ENCODE data around the gene SIRT2.

The SIRT2 gene

GRCh38 chr19:38836983-38837626 lies 62.3 kb downstream of the SIRT2 start:
- H3K4me3 ChIP-seq (replicated peaks; ENCODE audit: low read depth, low read length) = no peak overlapping the region
- no peak for TF ChIP-seq CTCF (IDR thresholded peaks at IDR 0.05; ENCODE audit: low read length, missing control alignments)
- DNase-seq (ENCODE audit: low read depth) = no peak

- no peak for DNase-seq (ENCODE audit: low read depth)
- no peak overlapping the region for H3K4me3 ChIP-seq (replicated peaks; ENCODE audit: low read depth, low read length)
- TF ChIP-seq CTCF (IDR thresholded peaks at IDR 0.05; ENCODE audit: low read length, missing control alignments) = no peak
These were observed 63.0 kb downstream of the SIRT2 start for GRCh38 chr19:38836159-38836982.

GRCh38 chr19:38834590-38834989 lies 64.8 kb downstream of the SIRT2 start:
- no peak for DNase-seq (ENCODE audit: low read depth)
- TF ChIP-seq CTCF (IDR thresholded peaks at IDR 0.05; ENCODE audit: low read length, missing control alignments) = no peak
- H3K4me3 ChIP-seq (replicated peaks; ENCODE audit: low read depth, low read length) = no peak overlapping the region

GRCh38 chr19:38834104-38834490 lies 65.3 kb downstream of the SIRT2 start:
- H3K4me3 ChIP-seq (replicated peaks; ENCODE audit: low read depth, low read length) = no peak overlapping the region
- no peak for TF ChIP-seq CTCF (IDR thresholded peaks at IDR 0.05; ENCODE audit: low read length, missing control alignments)
- DNase-seq (ENCODE audit: low read depth) = no peak

GRCh38 chr19:38833092-38833425 lies 66.4 kb downstream of the SIRT2 start:
- DNase-seq (ENCODE audit: low read depth) = no peak
- no peak overlapping the region for H3K4me3 ChIP-seq (replicated peaks; ENCODE audit: low read depth, low read length)
- no peak for TF ChIP-seq CTCF (IDR thresholded peaks at IDR 0.05; ENCODE audit: low read length, missing control alignments)

- H3K4me3 ChIP-seq (replicated peaks; ENCODE audit: low read depth, low read length) = peak overlapping the region; percentile 71
- no peak for TF ChIP-seq CTCF (IDR thresholded peaks at IDR 0.05; ENCODE audit: low read length, missing control alignments)
These were observed 68.2 kb downstream of the SIRT2 start for GRCh38 chr19:38831142-38831605.

More at GRCh38 chr19:38831142-38831605, 68.2 kb downstream of the SIRT2 start:
- DNase-seq (ENCODE audit: low read depth) = peak; percentile 86
